ENCODE results near the gene SRC. TPM values are rescaled to one million over a fixed set of nuclear protein-coding genes. Genes with fewer than 3 reads are reported as not detected.

SRC gene
- 27.1 TPM for polyA plus RNA-seq (2013, experiment 1 of 2; ENCODE audit: insufficient read length)
- 26.8 TPM for polyA plus RNA-seq (2013, experiment 2 of 2; ENCODE audit: insufficient read length)

GRCh38 chr20:37345339-37346235 lies at the start of gene SRC:
SRC (plus strand) TSS chr20:37346140; CDS start chr20:37384154, 38,014 bp downstream.
- DNase-seq, result peak; percentile 83

GRCh38 chr20:37296371-37296770 lies 49.6 kb upstream of the SRC start:
- DNase-seq, result no peak

DNA sequence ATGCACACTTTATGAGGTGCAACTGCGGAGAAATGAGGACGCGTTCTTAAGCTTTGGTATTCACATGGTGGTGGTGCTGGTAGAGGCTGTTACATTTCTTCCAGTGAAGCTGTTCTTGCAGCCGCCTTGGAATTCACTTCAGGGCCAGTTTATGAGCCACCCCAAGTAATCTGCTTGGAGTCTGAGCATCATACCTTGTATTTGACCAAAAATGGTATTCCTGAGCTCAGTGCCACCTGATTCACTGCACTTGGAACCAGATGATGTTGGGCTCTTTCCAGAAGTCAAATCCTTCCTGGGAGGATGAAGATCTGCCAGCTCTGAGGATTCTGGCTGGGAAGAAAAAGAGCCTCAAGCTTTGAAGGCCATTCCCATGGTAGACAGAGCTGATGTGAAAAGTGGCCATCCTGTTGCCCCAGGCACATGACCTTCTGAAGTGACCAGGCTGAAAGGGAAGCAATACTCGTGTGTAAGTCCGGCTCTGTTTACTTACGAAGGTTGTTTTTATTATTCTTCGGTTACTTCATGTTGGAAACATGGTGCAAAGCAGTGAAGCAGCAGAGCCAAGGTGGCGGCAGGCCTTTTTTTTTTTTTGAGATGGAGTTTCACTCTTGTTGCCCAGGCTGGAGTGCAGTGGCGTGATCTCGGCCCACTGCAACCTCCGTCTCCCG lies 48.7 kb upstream of the SRC start:
- DNase-seq, result peak; percentile 81

DNA sequence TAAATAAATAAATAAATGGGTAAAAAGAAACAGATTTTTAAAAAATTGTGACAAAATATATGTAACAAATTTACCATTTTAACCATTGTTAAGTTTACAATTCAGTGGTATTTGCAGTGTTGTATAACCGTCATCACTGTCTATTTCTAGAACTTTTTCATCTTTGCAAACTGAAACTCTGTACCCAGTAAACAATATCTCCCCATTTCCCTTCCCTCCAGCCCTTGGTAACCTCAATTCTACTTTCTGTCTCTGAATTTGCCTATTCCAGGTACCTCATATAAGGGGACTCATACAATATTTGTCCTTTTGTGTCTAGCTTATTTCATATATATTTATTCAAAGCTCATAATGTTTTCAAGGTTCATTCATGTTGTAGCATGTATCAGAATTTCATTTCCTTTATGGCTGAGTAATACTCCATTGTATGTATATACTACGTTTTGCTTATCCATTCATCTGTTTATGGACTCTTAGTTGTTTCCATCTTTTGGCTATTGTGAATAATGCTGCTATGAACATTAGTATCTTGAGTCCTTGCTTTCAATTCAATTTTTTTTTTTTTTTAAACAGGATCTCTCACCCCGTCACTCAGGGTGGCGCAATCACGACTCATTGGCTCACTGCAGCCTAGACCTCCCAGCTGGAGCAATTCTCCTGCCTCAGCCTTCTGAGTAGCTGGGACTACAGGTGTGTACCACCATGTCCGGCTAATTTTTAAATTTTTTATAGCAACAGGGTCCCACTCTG lies 47.6 kb upstream of the SRC start:
- peak; percentile 65 for DNase-seq

DNA sequence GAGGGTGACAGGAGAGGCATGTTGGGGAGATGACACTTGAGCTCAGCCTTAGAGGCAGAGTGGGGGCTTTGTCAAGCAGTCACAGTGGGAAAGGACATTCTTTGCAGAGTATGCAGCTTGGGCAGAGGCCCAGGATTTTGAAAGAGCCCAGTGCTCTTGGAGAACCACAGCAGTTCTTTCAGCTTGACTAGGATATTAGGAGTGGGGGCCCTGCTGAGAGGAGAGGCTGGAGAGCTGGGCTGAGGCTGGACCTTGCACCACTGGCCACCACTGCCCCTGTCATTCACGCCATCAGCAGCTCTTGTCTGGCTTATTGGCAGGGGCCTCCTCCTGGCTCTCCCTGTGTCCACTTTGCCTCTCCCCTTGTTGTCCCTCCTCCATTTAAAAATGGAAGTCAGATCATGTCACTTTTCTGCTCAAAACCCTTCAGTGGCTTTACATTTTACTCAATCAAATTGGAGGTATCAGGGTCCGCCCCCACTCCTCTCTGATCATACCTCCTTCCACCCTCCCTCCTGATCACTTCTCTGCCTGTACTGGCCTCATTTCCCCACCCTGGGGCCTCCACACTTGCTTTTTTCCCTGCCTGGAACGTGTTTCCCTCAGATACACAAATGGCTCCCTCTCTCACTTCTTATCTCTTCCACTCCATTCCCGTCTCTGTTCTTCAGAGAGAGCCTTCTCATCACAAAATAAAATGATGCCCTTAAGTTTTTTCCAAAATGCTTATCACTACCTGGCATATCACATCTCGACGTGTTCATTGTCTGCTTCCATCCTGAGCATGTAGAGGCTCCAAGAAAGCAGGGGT lies 46.0 kb upstream of the SRC start:
- DNase-seq, result peak; percentile 83

GRCh38 chr20:37301120-37301519 lies 44.8 kb upstream of the SRC start:
- DNase-seq, result no peak

DNA sequence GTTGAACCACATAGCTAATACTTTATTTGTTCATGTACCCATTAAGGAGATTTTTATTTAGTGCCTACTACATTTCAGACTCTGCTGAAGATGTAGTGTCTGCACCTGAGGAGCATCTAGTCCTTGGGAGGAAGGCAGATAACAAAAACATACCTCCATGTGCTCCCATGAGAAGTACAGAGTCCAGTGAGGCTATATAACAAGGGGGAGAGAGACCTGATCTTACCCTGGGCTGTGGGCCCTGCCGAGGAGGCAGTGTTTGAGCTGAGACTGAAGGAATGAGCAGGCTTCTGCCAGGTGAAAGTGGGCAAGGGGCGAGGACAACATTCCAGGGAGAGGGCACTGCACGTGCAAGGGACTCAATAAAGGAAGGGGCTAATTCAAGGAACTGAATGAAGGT lies 44.4 kb upstream of the SRC start:
- no peak for DNase-seq

GRCh38 chr20:37302981-37303380 lies 43.0 kb upstream of the SRC start:
- DNase-seq, result no peak

DNA sequence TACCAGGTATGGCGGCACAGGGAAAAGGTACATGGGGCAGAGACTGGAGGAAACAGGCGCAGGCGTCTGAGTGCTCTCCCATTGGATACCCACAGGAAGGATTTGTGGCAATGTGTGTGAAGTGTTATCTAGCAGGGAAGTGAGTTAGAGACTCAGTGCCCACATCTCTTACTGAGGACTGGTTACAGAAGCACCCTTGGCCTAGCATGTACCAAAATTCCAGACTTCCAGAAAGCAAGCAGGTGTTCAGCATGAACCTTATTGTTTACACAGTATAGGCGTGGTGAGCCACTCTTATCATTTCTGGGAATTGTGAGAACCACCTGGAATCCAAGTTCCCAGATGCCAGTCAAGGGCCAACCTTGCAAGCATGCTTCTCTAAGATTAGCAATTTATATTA lies 42.3 kb upstream of the SRC start:
- no peak for DNase-seq

- DNase-seq, result no peak
Observed at GRCh38 chr20:37305079-37305478, 40.9 kb upstream of the SRC start.

DNA sequence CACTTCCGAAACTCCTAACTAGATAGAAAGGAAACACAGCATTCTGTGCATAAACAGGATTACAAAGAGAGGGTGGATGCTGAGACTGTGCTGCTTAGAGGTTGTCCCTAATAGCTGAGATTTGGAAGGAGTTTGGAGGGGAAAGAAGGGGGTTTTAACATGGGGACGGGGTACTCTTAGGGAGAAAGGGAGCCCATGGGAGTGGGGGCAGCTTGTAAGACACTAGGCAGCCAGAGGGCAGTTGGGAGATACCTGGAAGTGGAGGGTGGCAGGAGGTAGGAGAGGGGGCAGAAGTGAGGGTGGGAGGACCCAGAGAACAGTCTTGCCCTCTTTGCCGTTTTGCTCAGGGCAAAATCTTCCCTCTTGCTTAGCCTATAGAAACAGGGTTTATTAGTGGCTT lies 40.1 kb upstream of the SRC start:
- no peak for DNase-seq

- DNase-seq, result no peak
Observed at GRCh38 chr20:37308086-37309050, 37.6 kb upstream of the SRC start.

DNA sequence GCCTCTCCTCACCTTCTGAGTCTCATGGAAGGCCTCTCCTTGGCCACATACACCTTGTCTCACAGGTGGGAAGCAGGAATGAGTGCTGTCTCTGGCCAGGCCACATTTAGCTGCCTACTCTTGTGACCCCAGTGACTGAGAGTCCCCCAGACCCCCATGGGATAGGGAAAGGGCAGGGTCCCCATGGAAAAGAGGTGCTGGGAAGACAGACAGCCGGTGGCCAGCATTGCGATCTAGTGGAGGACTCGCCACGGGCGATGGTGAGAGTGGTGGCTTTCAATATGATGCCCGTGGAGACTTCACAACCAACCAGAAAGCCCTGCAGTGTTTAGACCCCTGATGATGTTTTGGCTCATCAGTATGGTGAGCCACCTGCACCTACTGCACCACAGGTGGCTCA lies 36.6 kb upstream of the SRC start:
- DNase-seq, result no peak

DNA sequence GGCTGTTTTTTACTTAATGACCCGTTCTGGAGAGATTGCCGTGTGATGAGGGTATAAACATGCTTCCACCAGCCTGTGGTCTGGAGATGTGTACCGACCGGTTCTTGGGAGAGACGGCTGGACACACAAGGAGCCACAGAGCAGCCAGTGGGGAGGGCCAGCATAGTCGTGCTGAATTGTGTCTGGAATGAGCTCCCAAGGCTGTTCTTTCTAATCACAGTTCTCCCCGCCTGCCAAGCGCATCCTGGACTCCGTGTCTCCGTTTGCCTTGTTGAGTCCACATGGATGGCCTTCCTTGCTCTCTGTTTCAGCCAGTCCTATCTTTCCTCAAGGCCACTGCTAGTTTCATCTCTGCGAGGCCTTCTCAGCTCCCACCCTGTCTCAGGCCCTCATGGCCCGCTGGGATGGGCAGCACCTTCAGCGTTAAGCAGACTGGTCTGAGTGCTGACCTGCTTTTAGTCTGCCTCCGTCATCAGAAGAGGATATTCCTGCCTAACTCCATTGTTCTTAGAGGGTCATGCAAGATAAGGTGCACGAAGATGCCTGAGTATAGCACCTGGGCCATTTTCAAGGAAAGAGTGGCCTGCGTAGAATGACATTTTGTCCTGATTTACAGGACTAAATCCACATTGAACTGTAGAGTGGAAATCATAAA lies 35.9 kb upstream of the SRC start:
- no peak for DNase-seq

DNA sequence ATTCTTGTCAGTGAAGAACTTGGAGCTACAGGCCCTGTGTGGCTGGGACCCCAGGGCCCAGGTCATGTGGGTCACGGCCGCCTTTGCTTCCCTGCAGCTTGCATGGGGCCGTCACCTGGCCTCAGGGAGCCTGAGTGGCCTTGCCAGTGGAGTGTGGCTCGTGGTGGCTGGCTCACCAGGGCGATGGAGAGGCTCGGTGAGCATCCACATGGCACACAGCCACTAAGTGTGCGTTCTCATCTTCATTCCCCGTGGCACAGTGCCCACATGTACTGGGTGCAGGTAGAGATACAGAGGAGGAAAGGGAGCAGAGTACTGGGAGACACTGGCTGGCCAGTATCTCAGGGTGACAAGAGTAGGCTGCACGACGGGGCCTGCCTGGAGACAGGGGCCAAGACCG lies 35.0 kb upstream of the SRC start:
- DNase-seq, result no peak

DNA sequence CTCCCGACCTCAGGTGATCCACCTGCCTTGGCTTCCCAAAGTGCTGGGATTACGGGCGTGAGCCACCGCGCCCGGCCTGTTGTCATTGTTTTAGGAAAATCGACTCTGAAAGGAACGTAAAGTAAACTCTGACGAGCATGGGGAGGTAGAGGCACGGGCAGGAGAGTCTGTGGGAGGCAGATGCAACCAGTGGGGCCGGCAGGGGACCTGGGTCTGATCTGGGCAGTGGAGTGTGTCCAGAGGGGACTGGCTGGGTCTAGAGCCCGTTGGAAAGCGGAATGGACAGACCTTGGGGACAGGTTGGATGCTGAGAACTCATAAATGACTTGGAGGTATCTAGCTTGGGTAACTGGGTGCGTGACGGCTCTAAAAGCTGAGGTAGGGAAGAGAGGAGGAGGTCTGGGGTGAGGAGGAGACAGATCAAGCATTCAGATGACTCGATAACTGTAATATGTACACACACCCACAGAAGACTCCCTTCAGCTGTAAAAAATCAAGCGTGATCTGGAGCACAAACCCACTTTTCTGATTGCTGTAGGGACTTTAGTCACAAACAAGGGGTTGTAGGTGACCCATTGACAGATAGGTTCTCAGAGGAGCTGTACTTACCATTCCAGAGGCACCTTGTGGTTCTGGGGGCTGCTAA lies 34.1 kb upstream of the SRC start:
- DNase-seq, result no peak

- no peak for DNase-seq
Observed at GRCh38 chr20:37313546-37314091, 32.3 kb upstream of the SRC start.

GRCh38 chr20:37314099-37314498 lies 31.8 kb upstream of the SRC start:
- no peak for DNase-seq

- no peak for DNase-seq
Observed at GRCh38 chr20:37314617-37315016, 31.3 kb upstream of the SRC start.

DNA sequence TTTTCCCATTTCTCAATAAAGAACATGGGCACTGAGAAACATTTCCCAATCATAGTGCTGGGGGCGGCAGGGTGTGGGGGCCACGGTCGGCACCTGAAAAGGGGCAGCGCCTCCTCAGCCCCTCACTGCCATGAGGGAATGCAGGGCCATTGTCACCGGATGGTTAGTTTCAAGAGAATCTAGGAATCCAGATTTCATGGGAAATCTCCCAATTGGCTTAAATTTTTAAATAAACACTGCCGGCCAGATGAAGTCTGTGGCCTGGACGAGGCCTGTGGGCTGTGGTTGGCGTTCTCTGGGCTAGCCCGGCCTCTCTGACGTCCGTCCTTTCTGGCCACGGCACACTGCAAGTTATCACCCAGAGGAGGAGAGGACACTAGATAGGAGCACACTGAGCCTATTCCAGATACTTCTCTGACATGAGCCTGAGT lies 30.9 kb upstream of the SRC start:
- DNase-seq, result no peak

Measured in fibroblast of skin of scalp (primary cell).